ENCODE measurements around the gene FLAD1.

Gene FLAD1

GRCh38 chr1:155014709-155015508 lies 31.8 kb downstream of the FLAD1 start:
- no peak for FAIRE-seq
- no peak for DNase-seq (ENCODE audit: low spot score)

DNA sequence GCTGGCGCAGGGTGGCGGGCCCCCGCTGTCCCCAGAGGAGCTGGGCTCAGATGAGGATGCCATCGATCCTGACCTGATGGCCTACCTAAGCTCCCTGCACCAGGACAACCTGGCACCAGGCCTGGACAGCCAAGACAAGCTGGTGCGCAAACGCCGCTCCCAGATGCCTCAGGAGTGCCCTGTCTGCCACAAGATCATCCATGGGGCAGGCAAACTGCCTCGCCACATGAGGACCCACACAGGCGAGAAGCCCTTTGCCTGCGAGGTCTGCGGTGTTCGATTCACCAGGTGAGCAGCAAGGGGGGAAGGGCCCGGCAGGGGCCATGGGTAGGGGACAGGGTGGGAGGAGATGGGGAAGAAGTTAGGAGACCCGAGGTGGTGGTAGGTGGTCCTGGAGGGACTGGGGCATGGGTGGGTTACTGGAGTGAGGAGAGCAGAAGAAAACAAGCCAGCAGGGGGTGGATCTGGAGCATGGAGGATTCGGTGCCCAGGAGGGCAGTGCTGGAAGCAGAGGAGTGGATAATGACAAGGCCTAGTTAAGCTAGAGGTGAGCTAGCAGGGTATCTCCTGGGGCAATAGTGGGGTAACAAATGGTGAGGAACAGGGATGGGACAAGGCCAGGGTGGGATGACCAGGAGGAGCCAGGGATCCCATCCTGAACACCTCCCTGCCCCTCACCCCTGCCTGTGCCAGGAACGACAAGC lies 32.5 kb downstream of the FLAD1 start:
- DNase-seq (ENCODE audit: low spot score) (no peak), FAIRE-seq (no peak)

GRCh38 chr1:155016231-155016831 lies 33.2 kb downstream of the FLAD1 start:
- no peak for FAIRE-seq

GRCh38 chr1:155017041-155017945 lies 34.1 kb downstream of the FLAD1 start:
- DNase-seq (ENCODE audit: low spot score) = peak; percentile 83
- no peak for FAIRE-seq

More at GRCh38 chr1:155016231-155016831, 33.2 kb downstream of the FLAD1 start:
- no peak for DNase-seq (ENCODE audit: low spot score)

DNA sequence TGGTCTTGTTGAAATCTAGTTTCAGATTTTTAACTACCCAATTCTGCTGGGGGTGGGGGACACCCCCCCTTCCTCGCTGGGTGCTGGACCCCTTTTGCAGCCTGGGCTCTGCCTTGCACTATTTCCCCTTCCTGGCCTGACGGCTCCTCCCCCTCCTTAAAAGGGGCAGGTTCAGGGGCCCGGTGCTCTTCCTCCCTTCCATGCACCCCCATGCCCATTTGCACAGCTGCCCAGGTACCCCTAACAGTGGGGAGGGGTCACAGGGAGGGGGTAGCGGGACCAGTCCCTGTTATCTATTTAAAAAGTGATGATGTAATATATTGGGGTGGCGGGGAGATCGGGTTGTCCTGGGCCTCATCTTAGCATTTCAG lies 34.8 kb downstream of the FLAD1 start:
- no peak for FAIRE-seq
- no peak for DNase-seq (ENCODE audit: low spot score)

- no peak for DNase-seq (ENCODE audit: low spot score)
- FAIRE-seq = no peak
These were observed 35.6 kb downstream of the FLAD1 start for GRCh38 chr1:155018617-155019348.

DNA sequence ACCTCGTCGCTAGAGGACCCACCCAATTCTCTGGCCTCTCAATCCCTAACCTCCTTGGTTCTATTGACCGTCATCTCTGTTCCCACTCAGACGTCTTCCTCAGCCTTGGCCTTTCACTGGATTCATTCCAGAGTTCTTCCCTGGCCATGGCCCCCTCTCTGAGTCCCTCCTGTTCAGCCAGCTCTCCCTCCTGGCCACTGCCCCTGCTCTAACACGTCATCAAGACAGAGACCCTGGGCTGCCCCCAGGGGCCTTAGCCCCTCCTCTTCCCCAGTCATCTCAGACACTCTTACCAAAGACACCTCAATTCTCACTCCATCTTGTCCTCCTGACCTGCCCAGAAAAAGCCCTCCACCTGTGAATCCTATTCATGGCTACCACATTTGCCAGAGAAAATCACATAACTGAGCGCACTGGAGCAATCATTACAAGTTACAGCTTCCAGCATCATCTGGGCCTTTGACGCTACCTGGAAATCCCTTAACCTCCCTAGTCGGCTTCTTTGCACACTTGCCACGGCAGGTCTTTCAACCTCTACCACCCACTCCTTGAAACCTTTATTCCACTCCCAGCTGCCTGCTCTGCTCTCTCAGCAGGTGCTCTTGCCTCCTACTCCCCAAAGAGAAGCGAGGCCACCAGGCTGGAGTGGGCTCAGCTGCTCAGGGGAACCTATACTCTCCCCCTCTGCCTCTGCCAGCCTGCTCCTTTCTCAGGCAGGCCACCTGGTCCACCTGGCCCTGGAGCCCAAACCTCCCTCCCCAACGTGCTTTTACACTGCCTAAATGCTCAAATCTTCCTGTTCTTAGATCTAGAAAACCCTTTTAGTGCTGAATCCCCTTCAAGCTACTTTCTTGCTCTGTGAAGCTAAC lies 36.5 kb downstream of the FLAD1 start:
- FAIRE-seq = no peak
- no peak for DNase-seq (ENCODE audit: low spot score)

DNA sequence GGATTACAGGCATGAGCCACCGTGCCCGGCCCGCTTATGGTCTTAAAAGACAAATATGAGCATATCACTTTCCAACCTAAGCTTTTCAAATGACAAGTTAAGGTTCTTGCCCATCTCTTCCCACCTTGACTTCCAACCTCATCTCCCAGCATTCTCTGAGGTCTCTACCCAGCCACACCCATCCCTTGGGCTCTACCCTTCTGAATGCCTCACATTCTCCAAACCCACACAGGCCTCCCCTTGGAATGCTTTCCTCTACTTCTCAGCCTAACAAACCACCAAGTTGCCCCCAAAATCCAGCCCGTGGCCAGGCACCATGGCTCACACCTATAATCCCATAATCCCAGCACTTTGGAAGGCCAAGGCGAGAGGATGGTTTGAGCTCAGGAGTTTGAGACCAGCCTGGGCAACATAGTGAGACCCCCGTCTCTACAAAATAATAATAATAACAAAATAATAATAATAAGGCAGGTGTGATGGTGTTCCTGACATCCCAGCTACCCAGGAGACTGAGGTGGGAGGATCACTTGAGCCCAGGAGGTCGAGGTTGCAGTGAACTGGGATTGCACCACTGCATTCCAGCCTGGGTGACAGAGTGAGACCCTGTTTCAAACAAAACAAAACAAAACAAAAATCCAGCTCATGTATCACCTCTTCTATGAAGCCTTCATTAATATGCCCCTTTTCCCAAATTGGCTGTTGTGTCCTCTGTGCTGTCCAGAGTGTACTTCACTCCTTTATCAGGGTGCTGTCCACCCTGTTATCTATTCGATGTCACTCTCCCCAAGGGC lies 39.2 kb downstream of the FLAD1 start:
- no peak for DNase-seq (ENCODE audit: low spot score)
- no peak for FAIRE-seq

- FAIRE-seq = no peak
- no peak for DNase-seq (ENCODE audit: low spot score)
These were observed 39.7 kb downstream of the FLAD1 start for GRCh38 chr1:155022927-155023236.

GRCh38 chr1:155023627-155024026 lies 40.5 kb downstream of the FLAD1 start:
- DNase-seq (ENCODE audit: low spot score) (no peak), FAIRE-seq (no peak)

GRCh38 chr1:155024315-155024714 lies 41.2 kb downstream of the FLAD1 start:
- FAIRE-seq (no peak), DNase-seq (ENCODE audit: low spot score) (no peak)

- FAIRE-seq (no peak), DNase-seq (ENCODE audit: low spot score) (no peak)
These were observed 43.0 kb downstream of the FLAD1 start for GRCh38 chr1:155026154-155026553.

GRCh38 chr1:155026588-155026987 lies 43.4 kb downstream of the FLAD1 start:
- peak; percentile 64 for DNase-seq (ENCODE audit: low spot score)

GRCh38 chr1:155029513-155030242 lies 46.5 kb downstream of the FLAD1 start:
- no peak for FAIRE-seq
- no peak for DNase-seq (ENCODE audit: low spot score)

More at GRCh38 chr1:155026588-155026987, 43.4 kb downstream of the FLAD1 start:
- no peak for FAIRE-seq

DNA sequence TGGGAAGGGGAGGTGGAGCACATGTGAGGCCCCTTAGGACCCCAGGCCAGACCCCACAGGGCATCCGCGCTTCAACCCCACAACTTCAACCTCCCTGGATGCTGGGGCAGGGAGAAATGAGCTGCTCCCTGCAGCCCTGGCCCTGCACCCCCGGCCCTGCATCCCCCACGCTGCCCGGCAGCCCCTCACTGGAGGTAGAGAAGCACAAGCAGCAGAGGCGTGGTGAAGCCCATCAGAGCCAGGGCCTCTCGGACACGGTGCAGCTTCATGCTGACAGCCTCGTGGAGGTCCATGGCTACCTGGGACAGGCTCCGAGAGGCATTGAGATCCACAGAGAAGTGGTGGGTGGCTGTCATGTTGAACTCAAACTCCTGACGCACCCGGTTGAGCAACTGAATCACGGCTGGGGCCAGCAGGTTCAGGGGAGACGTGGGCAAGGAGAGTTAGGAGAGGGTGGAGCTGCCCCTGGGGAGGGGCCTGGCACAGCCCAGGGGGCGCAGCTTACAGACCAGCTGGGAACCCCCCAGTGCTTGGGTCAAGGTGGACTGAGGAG lies 47.2 kb downstream of the FLAD1 start:
- DNase-seq (ENCODE audit: low spot score) (no peak), FAIRE-seq (no peak)

- DNase-seq (ENCODE audit: low spot score) (no peak), FAIRE-seq (no peak)
These were observed 47.8 kb downstream of the FLAD1 start for GRCh38 chr1:155030899-155031298.

- FAIRE-seq (no peak), DNase-seq (ENCODE audit: low spot score) (no peak)
These were observed 49.7 kb downstream of the FLAD1 start for GRCh38 chr1:155032886-155033285.

DNA sequence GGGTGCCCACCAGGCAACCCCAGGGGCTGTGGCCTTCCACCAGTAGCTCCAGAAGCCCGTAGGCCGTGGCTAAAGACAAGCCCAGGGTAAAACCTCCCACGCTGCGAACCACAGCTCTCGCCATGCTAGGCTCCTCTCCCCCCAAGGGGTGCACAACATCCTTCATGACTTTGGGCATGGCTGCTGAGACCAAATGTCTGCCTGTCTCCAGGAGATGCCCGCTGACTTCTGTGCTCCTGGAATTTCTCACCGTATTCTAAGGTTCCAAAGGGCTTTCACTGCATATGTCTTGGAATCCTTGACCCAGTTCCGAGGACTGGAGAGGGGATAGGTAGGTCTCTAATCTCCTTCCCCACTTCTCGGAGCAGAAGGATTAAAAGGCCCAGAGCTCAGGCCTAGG lies 50.4 kb downstream of the FLAD1 start, which contains the start of the genes DCST1 and DCST2:
TSS of gene DCST1 (plus strand) at position 301 of the 400 bp plus-strand sequence. CDS start 213 bp downstream, outside the sequence.
TSS of gene DCST2 (minus strand) at position 258 of the 400 bp plus-strand sequence. CDS start at position 178, 80 bp downstream.
- no peak for DNase-seq (ENCODE audit: low spot score)
- FAIRE-seq = no peak
